GM06990 (cell line): Measurements from ENCODE around the gene RALGDS.

Experiments used
- DNase-seq: peaks from one replicate; pipeline ENCODE4 v3.0.0-alpha.2; 2011; ENCODE audit not compliant: insufficient read length; ENCODE audit errors: extremely low read depth
- H3K27me3 ChIP-seq: replicated peaks from 2 replicates; pipeline ENCODE4 v1.6.0; 2011; ENCODE audit warnings: low read length; ENCODE audit not compliant: control insufficient read depth, insufficient read depth
- H3K36me3 ChIP-seq: 2 replicates; pipeline ENCODE4 v1.5.1; 2011; ENCODE audit warnings: low read length; ENCODE audit not compliant: control insufficient read depth, insufficient read depth
- H3K4me3 ChIP-seq: replicated peaks from 2 replicates; pipeline ENCODE4 v1.5.1; 2011; ENCODE audit warnings: low read depth, mild to moderate bottlenecking, control low read depth, low read length
- CTCF ChIP-seq: IDR thresholded peaks from 2 replicates; pipeline ENCODE4 v1.5.1; 2011; ENCODE audit warnings: low read length, control low read depth, mild to moderate bottlenecking, inconsistent platforms; ENCODE audit not compliant: insufficient read depth, poor library complexity, severe bottlenecking

The RALGDS gene

GRCh38 chr9:133117271-133118178 lies 3.5 kb downstream of the RALGDS start:
- DNase-seq = no peak

GRCh38 chr9:133116346-133117231 lies 4.5 kb downstream of the RALGDS start:
- DNase-seq = no peak
- Histone ChIP-seq H3K4me3 (peak overlapping the region; percentile 68), H3K27me3 (no peaks in the 10 kb centered on the region), H3K36me3 (peaks cover 6% of the 10 kb centered on the region)
- TF ChIP-seq CTCF = no peak

More at GRCh38 chr9:133117271-133118178, 3.5 kb downstream of the RALGDS start:
- Histone ChIP-seq H3K36me3 (peaks cover 2% of the 10 kb centered on the region; the same call in 1 of the 2 replicates), H3K4me3 (no peak overlapping the region; the same call in 1 of the 2 replicates), H3K27me3 (no peaks in the 10 kb centered on the region)
- TF ChIP-seq CTCF = no peak

GRCh38 chr9:133115604-133116345 lies 5.3 kb downstream of the RALGDS start:
- DNase-seq = peak; percentile 74
- no peak for TF ChIP-seq CTCF
- peak overlapping the region; percentile 68 for H3K4me3 ChIP-seq
- H3K27me3 ChIP-seq = no peaks in the 10 kb centered on the region
- H3K36me3 ChIP-seq = peaks cover 6% of the 10 kb centered on the region

GRCh38 chr9:133114886-133115603 lies 6.0 kb downstream of the RALGDS start:
- Histone ChIP-seq H3K36me3 (peaks cover 8% of the 10 kb centered on the region), H3K27me3 (no peaks in the 10 kb centered on the region), H3K4me3 (peak overlapping the region; percentile 68)
- DNase-seq = no peak
- TF ChIP-seq CTCF = no peak
